NCI-H526 treated with DMSO at 0.1 percent for 48 hours (cell line): ENCODE data around the gene ARHGEF16.

ENCODE experiments used
- DNase-seq: peaks from one replicate; lab custom pipeline; 2025; lab: John Stamatoyannopoulos, UW

Gene ARHGEF16

DNA sequence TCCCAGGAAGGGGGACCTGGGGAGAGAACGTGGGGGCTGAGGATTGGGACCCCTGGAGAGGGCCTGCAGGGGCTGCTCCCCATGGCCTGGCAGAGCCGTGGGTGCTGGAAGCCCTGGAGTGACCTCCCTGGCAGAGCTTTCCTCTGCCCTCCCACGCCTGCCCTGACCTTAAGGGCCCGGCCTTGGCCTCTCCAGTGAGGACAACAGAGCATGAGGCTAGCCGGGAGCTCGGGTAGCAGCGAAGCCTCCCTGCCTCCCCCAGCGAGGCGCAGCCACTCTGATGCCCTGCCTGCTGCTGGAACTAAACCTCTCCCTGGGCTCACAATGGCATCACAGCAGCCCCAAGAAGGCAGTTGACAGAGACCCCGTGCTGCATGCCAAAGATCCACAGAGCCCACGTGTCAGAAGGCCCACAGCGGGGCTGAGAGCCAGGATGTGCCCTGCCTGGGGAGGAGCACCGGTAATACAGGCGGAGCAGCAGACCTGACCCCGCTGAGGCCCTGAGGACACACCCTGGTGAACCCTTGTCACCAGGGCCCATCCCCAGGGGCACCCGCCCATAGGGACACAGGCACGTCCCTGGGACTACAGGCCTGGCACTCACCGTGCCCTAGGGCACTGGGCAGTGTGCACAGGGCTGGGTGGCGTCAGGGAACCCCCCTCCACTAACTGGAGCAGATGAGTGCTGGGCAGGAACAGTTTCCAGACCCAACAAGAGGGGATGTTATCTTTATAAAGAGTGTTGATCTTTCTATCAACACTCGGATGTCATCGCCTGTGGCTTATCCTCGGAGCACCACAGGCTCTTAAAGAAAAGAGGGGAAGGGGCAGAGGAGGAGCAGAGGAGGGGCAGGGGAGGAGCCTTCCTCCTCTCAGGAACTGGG lies 48.4 kb downstream of the ARHGEF16 start:
- no peak for DNase-seq

DNA sequence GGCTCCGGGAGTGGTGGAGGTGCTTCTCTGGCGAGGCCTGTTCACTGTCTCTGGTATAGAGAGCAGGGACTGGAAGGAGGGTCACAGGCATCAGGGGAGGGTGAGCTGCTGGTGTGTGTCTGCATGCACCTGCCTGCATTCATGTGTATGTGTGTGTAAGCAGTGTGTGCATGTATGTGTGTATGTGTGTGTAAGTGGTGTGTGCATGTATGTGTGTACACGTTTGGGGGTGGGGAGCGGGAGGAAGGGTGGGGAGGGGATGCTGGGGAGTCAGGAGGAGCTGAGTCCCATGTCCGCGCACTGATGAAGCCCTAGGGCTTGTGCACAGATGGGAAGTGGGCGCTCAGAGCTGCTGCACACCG lies 49.0 kb downstream of the ARHGEF16 start:
- DNase-seq, result no peak

DNA sequence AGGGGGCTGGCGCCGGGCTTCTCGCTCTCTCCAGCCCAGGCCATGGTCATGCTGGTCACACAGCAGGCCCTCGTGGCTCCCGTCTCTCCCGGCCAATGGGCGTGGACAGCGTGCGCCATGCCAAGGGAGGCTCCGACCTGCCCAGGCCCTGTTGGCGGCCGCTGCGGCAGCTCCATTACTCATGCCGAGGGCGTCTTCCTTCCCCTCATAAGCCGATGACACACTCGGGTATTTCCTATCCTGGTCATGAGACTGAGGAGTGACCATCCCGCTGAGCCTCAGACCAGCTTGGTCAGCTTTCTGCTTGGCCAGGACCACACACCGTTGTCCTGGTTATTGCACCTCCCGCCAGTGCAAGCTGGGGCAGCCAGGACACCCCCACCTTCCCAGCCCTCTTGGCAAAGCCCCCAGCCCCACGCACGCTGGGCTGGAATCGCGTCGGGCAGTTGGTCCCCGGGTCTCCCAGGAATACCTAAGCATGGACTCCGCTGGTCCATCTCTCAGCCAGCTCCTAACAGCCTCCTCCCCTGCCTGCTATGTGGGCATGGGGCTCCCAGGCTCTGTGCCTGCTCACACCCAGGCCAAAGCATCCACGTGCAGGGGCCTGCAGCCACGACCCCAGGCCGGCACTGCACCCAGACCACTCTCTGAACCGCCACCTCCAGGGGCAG lies 49.8 kb downstream of the ARHGEF16 start:
- no peak for DNase-seq

DNA sequence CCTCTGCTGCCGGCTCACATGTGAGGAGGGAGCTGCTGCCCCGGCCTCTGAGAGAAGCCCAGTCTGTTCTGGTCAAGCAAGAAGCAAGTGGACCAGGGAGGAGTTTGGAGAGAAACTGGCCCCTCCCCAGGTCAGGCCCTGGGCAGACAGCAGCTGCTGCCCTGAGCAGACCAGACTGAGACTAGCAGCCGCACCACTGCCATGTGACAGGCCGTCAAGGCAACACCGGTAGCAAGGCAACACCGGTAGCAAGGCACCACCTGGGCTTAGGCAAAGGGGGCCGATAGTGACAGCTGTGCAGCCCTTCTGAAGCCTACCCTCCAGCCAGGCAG lies 50.3 kb downstream of the ARHGEF16 start:
- DNase-seq, result no peak

DNA sequence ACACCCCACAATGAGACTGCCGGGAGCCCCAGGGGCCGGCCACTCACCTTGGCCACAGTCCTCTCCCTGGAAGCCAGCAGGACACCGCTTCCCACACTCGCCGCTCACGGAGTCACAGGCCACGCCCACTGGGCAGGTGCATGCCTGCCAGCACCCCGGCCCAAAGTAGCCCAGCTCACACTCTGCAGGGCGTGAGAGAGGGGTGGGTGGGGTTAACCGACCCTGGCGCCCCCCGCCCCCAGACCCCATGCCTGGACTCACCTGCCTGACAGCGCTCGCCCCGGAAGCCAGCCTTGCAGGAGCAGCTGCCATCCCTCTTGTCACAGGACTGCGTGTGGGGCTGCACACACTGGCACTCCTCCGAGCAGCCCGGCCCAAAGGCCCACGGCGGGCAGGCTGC lies 50.7 kb downstream of the ARHGEF16 start:
- no peak for DNase-seq

DNA sequence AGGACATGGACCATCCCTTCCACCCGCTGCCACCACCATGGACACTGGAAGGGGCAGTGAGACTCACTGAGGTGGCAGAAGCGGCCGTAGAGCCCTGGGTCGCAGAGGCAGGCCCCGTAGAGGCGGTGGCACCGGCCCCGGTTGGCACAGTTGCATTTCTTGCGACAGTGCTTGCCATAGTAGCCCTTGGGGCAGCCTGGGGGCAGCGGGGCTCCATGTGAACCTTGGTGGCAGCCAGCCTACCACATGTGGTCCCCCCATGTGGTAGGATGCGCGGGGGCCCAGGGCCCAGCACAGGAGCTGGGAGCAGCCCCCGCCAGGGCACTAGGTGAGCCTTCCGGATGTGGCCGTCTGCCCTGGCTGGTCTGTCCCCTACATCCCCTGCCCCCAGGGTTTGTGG lies 51.6 kb downstream of the ARHGEF16 start:
- DNase-seq, result no peak

DNA sequence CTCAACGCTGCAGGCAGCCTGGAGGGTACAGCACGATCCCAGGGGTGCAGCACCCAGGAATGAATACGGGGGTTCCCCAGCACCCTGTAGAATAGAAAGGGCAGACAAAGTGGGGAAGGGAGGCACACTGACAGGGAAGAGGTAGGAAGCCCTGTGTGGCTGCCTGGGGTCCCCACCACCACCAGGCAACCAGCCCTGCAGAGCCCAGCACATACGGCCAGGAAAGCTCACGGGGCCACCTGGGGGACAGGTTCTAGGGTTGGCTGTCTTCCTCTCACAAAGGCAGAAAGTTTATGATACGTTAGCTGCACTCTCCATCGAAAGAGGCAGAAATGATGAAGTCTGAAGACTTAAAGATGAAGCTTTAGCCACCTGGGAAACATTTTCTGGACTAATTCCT lies 52.5 kb downstream of the ARHGEF16 start:
- DNase-seq, result no peak

DNA sequence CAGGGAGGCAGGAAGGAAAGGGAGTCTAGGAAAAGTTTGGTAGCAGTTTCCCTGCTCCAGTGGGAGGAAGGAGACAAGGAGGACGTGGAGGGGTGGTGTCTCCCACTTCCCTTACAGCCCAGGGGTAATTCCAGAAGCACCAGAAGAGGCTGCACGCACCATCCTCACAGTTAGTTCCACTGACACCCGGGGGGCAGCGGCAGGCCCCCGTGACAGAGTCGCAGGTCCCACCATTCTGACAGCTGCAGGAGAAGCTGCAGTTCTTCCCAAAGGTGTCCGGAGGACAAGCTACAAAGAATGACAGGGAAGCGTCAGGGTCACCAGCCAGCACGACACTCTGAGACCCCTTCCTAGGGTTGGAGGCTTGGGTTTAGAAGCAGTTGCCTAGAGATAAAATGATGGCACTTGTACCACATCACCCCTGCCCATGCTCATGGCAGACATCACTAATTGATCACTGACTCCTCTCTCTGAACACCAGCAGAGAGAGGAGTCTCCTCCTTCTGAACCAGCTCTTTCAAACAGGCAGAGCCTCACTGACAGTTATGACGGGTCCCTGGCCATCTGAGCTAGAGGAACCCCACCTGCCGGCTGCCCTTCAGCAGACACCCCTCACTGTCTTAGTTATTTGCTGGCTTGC lies 53.3 kb downstream of the ARHGEF16 start:
- DNase-seq, result no peak

DNA sequence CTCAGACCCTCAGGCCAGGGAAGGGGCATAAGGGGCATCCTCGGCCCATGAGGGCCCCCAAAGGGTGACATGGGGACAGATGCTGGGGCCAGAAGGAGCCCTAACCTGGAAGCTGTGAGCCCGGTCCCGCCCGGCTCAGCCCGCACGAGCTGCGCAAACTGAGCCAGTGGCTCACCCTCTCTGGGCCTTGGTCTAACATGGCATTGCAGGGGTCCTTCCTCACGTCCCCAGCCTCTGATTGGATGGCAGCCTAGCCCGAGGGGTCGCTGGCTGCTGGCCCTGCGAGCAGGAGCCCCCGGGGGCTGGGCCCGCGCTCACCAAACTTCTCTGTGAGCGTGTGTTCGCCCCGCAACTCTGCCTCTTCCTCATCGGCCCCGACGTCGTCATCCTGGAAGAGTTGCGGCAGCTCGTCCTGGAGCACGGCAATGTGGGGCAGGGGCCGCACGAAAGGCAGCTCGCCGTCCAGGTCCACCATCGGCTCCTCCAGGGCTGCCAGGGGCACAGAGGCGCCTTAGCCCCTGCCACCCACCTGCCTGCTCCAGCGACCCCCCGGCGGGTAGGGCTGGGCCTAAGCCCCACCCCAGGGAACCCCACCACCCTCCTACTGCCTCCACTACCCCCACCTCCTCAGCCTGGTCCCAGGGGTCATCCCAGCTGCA lies 54.4 kb downstream of the ARHGEF16 start:
- no peak for DNase-seq

DNA sequence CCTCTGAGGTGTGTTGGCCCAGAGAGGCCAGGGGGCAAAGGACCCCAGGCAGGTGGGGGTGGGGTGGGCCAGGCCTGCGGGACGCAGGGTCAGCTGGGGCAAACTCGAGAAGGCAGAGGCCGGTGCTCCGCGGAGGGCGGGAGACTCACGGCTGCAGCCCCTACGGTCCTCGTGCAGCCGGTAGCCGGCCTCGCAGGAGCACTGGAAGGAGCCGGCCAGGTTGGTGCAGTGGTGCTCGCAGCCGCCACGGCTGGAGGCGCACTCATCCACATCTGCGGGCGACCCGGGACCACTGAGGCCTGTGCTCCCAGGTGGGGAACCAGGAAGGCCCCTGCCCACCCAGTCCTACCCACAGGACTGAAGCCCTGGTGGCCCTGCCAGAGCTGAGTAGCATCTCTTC lies 55.3 kb downstream of the ARHGEF16 start:
- no peak for DNase-seq

DNA sequence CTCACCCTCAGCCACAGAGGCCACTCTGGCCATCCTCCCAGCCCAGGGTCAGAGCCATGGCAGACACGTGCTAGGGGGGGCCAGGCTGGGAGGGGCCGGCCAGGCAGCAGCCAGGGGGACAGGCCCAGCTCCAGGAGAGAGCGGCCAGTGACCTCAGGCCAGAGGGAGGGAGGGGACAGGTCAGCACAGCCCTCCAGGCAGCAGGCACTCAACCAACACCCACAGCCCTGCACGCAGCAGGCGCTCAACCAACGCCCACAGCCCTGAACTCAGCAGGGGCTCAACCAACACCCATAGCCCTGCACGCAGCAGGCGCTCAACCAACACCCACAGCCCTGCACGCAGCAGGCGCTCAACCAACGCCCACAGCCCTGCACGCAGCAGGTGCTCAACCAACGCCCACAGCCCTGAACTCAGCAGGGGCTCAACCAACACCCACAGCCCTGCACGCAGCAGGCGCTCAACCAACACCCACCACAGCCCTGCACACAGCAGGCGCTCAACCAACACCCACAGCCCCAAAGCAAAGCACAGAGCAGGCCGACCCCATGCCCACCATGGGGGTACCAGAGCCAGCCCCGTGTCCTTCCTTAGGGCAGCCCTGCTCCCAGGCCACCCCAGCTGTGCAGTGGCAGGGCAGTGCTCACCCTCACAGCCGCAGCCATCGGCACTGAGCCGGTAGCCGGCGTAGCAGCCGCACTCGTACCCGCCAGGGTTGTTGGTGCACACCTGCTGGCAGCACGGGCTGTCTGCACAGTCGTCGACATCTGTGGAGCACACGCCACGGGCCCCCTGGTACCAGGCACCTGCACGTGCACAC lies 55.9 kb downstream of the ARHGEF16 start:
- no peak for DNase-seq

DNA sequence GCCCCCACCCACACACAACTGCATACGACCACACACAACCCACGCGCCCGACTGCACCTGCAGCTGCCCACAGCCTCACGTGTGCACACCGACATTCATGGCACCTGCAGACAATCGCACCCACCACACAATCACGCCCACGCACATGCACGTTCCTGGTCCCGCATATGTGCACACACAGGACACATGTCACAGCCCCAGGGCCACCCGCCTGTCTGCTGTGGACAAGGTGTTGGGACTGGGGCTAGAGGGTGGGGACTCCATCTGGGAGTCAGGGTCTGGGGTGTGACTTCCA lies 56.4 kb downstream of the ARHGEF16 start:
- DNase-seq, result no peak

DNA sequence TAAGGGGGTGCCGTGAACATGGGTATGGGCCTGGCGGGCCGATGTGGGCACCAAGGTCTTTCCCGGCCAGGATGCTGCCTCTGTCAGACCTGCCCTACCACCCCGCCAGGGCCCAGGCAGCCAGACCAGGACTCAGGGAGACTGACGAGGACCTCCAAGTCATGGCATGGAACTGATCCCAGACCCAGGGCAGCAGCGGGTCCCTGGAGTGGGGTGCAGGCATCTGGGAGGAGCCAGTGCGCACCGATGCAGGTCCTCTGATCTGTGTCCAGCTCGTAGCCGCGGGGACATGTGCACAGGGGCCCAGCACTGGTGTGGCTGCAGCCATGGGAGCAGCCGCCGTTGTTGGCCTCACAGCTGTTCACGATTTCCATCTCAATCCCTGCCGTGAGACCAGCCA lies 56.8 kb downstream of the ARHGEF16 start:
- no peak for DNase-seq

DNA sequence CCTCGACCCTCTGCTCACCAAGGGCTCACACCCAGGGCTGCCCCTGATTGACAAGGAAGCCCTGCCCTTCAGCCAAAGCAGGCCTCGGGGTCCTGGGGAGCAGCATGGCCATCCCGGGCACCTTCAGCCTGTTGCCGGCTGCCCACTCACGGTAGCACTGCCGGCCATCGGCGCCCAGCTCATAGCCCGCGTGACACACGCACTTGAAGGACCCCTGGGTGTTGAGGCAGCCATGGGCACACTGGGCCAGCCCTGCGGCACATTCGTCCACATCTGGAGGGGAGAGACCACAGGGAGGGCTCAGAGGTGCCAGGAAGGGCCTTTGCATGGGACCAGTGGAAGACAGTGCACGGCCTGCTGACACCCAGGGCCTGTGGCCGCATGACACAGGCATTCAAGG lies 57.4 kb downstream of the ARHGEF16 start:
- DNase-seq, result no peak

DNA sequence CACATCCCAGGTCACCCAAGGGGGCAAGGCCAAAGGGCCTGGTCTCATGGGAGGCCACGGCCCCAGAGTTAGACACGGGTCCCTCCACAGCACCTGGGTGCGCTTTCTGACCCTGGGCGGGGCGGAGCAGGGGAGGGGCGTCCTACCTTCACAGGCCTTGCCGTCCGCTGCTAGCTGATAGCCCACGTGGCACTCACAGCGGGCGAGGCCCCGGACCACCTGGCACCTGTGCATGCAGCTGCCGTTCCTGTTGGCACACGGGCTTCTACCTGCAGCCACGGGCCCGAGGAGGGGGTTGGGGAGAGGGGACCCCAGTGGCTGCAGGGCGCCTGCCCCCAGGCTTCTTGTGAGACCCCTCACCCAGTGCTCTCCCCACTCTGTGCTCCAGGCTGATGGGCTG lies 59.9 kb downstream of the ARHGEF16 start:
- DNase-seq, result no peak

DNA sequence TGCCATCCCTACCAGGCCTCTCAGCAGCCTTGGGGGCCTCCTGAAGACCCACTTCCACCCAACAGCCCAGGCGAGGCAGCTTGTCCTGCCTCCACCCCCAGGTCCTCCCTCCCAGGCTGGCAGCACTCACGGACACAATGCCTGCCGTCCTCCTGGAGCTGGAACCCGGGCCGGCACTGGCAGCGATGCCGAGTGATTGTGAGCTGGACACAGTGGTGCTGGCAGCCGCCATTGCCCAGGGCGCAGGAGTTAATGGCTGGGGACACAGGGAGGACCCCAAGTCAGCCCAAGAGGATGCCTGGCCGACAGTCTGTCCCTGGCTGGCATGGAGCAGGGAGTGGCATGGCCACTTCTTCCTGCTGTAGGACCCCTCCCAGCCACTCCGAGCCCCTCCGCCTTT lies 60.8 kb downstream of the ARHGEF16 start:
- DNase-seq, result no peak

DNA sequence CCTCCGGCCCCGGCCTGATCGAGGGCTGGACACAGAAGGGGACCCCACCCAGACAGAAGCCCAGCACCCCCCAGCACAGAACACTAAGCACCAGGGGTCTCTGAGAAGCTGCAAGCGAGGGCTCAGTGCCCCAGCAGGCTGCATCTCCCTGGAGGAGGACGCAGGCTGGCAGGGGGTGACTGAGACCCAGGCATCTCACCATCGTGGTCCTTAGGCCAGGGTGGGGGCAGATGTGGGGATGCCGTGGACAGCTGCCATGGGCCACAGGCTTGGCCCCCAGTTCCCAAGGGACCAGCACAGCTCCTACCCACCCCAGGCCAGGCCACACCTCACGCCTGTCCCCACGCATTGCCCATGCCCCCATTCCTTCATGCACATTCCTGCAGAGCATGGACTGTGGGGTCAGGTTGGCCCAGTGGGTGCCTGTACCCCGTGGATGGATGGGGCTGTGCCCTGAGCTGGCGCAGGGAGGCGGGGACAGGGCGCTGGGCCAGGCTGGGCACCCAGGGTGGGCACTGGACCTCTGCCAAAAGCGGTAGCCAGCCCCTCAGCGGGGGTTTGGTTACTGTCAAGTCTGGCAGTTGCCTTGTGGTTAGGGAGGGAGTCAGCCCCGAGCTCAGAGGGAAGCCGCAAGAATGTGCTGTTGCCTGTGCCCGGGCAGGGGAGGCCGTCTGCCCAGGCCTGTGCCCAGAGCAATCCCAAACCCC lies 61.5 kb downstream of the ARHGEF16 start:
- DNase-seq, result no peak

DNA sequence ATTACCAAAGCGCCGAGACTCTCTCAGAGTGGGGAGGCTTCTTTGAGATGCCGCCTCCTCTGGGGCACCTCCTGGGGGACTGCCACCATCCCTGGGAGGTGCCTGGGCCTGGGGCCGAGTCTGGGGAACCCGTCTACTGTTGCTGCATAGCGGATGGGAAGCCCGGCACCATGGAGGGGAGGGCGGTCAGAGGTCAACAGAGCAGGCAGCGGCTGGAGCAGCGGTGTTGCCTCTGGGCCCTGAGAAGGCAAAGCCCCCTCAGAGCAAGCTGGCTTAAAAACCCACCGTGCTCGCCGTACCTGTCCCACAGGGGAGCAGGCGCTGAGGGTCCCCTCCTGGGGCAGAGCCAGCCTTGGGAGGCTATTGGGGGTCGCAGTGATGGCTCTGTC lies 62.0 kb downstream of the ARHGEF16 start:
- no peak for DNase-seq

DNA sequence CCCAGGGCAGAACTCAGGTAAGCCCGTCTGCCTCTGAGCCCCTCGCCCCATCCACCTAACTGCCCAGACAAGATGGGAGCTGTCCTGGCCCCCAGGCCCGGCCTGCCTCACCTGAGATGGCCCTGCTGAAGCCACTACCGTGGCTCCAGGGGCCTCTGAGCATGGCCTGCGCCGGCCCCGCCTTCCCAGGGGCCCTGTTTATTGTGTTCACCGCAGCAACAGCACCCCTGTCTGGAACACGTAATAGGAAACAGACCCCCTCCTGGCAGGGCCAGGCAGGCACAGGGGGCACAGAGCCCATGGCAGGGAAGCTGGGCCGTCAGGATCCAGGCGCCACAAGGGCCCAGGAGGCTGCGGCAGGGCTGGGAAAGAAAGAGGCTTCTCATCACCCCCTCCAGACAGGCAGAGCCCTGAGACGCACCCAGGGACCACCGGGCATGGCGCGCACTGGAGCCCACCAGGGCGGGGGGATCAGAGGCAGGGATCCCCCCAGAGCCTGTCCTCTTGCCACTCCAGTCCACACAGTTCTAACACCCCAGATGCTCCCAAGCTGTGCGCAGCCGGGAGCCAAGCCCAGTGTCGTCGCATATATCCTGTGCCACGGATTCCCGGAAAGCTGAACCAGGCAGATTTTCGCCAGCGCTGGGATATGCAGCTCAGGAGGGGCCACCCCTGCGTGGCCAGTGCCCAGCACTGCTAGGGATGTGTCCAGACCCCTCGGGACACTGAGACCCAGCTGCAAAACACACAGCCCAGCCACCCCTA lies 62.6 kb downstream of the ARHGEF16 start:
- DNase-seq, result no peak

DNA sequence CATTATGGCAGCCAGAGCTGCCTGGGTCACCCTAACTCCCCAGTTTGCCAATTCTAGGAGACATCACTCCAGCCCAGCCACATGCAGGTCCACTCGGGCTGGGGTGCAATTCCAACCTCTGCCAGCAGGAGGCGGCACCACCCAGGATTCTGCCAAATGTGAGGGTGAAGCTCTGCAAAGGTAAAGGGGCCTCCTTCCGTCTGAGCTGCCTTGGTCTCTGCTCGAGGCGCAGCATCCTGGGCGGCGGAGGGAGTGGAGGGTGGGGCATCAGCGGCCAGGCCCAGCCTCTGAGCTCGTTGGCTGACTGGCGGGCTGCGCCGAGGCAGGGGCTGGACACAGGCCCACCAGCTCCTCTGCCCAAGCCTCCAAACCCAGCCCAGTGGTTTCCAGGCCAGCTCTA lies 63.8 kb downstream of the ARHGEF16 start:
- DNase-seq, result no peak

DNA sequence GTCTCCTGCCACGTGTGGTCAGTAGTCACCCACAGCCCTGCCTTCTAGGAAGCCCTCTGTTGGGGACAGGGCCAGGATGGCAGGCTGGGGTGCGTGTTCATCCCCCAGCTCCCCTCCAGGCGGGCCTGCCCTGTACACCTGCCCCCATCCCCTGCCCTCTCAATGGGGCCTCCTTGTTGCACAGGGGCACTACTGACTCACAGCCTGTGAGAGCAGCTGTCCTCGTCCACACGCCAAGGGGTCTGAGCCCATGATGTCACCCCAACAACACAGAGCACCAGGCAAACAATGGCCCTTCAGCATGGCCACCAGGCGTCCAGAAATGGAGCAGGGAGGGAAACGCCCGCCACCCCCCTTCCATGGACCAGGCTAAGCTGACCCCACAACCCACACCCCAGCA lies 64.3 kb downstream of the ARHGEF16 start:
- DNase-seq, result no peak
